HL-60/S4 (cell line): Measurements from ENCODE around the gene NUBPL.
"Not testable (repeated sequence)": the region's sequence is repeated elsewhere in the genome, so short reads cannot be mapped to it uniquely, and the experiment has no call there.

ENCODE experiments used
- in situ Hi-C: fragments of 300-500 bp; cut with MboI; formaldehyde crosslinking; loops from 2 replicates; pipeline ENCODE4 v1.14.3; 2022; ENCODE audit warnings: low sequenced_read_pairs

NUBPL gene

DNA sequence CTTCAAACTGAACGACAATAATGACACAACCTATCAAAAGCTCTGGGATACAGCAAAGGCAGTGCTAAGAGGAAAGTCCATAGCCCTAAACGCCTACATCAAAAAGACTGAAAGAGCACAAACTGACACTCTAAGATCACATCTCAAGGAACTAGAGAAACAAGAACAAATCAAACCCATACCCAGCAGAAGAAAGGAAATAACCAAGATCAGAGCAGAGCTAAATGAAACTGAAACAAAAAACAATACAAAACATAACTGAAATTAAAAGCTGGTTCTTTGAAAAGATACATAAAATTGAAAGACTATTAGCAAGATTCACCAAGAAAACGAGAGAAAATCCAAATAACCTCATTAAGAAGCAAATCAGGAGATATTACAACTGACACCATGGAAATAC, 306.9 kb downstream of the NUBPL start:
- in situ Hi-C loops, result not testable (repeated sequence)

DNA sequence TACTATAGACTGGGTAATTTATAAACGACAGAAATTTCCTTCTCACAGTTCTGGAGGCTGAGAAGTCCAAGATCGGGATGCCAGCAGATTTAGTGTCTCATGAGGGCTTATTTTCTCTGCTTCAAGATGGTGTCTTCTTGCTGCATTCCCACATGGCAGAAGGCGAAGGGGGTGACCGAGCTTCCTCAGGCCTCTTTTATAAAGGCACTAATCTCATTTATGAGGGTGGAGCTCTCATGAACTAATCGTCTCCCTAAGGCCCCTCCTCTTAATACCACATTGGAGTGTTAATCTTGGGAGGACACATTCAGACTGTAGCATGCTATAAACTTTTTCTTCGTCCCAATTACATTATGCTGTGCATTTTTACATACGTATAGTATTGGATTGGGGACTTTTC, 315.5 kb downstream of the NUBPL start:
- in situ Hi-C loops, result no loop called here

DNA sequence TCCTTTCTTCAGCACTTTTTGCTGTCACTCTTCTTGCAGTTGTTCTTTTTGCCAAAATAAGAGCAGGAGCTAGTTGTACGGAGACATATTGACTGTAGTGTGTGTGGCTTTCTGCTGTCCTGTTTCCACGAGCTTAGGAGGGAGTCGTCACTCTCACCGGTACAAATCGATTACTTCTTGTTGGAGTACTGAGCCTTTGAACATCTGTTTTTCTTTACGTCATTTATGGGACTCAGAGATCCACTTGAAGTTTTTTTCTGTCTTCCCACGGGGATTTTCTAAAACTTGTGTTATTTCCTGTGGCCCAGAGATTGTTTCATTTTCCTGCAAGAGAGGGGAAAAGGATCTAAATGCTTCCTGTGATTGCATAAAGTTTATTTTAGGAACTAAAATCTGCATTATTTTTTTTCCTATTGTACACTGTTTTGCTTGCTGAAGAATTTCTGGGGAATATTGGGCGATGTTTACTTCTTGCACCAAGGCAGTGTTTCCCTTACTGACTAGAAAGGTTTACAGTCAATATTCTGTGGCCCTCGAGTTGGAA, 316.1 kb downstream of the NUBPL start:
- in situ Hi-C loops, result no loop called here

DNA sequence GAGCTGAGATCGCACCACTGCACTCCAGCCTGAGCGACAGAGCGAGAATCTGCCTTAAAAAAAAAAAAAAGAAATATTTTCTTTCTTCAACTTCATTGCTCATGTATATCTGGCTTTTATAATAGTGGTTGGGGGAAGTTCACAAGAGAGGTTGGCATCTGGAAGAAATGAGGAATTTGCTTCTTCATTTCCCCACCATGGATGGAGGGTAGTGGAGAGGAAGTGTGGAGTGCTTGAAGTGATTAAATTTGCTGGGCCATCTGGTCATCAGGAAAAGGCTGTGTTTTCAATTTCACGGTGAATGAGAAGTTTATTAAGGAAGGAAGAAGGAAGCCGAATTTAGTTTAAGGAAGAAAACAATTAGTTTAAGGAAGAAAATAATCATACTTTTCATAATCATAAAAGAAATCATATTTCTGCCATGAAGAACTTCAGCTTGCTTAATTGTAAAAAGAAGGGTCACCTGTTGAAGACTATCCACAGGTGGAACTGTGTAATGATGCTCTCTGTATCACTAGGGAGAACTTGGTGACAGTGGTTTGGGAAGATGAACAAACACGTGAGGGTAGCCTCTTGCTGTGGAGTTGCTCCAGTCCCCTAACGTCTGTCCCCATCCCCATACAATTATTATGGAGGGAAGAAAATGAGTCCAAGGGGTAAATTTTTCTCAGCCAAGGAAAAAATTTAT, 318.6 kb downstream of the NUBPL start:
- in situ Hi-C loops, result no loop called here

DNA sequence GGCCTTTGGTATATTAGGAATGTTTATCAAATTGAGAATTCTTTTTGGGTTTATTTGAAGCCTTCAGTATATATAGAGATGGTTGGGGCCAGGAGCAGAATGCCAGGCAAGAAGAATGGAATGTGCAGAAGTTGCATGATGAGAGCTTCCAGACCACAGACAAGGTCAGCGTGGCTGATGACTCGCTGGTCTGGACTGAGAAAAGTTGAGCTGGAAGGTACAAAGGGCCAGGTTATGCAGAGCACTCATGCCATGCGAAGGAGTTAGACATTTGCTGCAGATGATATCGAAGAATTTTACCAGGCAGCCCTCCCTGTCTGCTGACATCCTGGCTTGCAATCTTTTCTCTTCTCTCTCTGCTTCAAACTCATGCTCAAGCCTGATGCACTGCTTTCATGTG, 319.7 kb downstream of the NUBPL start:
- in situ Hi-C loops, result no loop called here

DNA sequence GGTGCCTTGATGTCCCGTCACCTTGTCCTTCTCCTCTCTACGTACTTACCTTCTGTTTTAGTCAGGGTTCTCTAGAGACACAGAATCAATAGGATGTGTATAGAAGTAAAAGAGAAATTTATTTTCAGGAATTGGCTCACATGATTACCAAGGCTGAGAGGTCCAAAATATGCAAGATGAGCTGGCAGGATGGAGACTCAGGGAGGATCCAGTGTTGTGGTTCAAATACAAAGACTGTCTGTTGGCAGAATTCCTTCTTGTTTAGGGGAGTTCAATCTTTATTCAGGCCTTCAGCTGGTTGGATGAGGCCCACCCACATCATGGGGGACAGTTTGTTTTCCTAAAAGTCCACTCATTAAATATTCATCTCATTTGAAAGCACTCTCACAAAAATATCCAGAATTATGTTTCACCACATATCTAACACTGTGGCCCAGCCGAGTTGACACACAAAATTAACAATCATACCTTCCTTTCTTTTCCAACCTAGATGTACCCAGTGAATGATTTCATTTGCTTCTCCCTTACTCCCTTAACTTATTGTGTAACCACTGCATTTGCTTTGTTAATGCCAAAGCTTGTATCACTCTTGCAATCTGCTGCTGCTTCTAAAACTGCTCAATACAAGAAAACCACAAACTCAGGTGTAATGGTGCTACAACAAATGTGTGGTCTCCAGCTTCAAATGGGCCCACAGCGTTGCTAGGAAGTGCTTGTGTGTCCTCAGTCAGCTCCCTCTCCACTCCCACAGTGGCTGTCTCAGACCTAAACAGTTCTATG, 320.5 kb downstream of the NUBPL start:
- in situ Hi-C loops, result no loop called here

DNA sequence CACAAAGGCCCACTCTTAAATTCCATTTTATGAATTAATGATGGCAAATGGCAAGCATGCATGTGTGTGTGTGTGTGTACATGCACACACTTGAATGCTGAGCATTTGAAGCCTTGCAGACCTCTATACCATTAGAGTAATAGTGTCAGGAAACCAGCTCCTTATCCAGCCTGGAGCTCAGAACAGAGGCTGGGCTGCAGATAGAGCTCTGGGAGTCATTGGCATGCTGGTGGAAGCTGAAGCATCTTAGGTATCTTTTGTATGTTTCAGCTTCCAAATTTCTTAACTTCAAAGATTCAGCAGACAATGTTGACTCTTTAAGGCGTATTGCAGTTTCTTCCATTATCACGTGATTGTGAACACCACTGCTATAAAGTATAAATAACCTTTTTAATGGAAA, 323.0 kb downstream of the NUBPL start:
- in situ Hi-C loops, result no loop called here

DNA sequence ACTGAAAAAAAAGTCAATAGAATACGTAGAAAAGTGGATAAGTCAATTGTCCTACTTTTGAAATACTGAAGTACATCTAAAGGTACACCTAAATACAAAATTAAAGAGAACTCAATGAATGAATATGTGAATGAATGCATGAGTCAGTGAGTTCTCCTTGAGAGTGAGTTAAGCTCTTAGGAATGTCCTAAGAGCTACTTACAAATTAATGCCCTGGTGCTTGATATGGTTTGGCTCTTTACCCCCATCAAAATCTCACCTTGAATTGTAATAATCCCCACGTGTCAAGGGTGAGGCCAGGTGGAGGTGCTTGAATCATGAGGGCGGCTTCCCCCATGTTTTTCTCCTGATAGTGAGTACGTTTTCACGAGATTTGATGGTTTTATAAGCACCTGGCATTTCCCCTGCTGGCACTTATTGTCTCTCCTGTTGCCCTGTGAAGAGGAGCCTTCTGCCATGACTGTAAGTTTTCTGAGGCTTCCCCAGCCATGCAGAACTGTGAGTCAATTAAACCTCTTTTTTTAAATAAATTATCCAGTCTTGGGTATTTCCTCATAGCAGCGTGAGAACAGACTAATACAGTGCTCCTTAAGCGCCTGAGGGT, 323.7 kb downstream of the NUBPL start:
- in situ Hi-C loops, result no loop called here

DNA sequence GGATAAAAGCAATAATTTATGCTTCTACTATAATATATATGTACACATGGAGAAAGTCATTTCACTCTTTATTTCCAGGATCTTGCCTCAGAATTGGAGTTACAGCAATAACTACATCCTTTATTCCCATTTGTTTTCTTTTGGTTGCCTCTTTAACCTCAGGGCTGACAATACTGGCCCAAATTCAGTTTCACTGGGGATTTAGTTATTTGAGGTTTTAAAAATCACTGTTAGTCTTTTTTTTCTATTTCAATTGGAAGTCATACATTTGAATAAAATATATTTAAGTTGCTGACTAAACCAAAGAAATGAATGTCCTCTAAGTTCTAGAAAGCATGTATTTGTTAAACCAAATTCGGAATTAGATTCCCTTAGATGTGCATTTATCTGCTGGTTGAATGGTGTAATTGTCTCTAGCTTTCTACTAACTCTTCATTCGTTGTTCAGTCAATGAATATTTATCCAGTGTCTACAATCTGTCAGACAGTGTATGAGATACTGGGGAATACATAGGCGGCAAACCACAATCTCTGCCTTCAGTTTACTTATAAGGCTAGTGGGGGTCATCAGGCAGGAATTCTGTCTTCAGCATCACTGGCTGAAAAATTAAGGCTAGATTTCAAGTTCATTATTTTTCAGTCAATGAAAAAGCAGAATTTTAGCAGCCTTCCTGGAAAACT, 325.1 kb downstream of the NUBPL start:
- in situ Hi-C loops, result no loop called here

DNA sequence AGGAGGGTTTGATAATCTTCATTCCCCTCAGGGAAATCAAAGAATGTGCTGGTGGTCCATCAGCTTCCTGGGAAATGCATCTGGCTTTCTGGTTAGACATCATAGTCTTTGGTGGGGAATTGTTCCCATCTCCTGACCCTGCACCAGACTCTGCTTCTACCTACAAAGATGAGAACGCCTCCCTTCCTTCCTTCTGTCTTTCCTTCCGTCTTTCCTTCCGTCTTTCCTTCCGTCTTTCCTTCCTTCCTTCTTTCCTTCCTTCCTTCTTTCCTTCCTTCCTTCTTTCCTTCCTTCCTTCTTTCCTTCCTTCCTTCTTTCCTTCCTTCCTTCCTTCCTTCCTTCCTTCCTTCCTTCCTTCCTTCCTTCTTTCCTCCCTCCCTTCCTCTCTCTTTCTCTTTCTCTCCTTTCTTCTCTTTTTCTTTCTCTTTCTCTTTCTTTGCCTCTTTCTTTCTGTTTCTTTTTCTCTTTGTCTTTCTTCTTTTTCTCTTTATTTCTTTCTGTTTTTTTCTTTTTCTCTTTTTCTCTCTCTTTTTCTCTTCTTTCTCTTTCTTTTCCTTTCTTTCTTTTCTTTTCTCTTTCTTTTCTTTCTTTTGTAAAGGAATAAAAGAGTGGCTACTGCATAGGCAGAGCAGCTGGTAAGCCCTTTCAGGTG, 326.9 kb downstream of the NUBPL start:
- in situ Hi-C loops, result no loop called here

DNA sequence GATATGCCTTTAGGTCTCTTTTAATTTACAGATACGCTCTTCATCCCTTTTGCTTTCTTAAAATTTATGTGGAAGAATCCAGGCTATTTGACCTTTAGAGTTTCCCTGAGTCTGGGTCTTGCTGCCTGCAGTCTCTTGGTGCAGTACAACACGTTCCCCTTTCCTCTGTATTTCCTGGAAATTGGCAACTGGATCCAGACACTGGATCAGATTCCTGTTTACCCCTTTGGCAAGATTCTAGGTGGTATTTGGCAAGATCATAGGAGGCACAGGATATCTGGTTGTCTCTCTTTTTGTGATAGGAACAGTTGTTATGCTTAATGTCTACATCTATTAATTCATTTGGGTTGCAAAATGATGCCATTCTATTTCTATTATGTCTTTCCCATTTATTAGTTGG, 328.1 kb downstream of the NUBPL start:
- in situ Hi-C loops, result no loop called here

DNA sequence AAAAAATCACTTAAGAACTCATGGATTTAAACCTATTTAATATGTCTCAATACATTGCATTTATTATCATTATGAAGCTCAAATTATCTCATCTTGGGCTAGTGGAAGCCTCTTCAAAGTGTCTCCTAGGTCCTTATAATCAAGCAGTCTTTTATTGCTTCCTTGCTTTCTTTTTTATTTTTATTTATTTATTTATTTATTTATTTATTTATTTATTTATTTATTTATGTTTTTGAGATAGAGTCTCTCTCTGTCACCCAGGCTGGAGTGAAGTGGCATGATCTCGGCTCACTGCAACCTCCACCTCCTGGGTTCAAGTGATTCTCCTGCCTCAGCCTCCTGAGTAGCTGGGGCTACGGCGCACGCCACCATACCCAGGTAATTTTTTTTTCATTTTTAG, 329.0 kb downstream of the NUBPL start:
- in situ Hi-C loops, result not testable (repeated sequence)

DNA sequence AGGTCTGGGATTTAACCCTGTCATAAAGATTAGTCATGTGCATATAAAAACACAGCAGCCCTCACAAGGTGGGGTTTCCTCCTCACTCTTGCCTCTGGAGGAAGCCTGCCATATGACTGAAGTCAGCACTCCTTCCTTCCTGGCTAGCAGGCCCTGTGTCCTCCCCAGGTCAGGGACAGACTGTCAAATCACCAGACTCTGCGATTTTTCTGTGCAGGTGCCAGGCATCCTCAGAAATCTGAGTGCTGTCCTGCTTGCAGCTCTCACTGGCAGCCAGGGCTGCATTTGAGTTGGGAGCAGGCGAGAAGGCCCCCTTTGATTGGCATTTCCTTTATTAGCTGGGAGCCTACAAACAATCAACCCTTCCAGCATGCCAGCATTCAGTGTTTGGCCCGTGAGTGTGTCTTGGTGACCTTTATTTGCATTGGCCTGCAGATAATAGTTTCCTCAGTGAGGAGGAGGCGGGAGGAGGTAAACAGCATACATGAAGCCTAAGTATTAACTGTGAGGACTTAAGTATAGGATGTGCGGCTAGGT, 332.1 kb downstream of the NUBPL start:
- in situ Hi-C loops, result no loop called here

DNA sequence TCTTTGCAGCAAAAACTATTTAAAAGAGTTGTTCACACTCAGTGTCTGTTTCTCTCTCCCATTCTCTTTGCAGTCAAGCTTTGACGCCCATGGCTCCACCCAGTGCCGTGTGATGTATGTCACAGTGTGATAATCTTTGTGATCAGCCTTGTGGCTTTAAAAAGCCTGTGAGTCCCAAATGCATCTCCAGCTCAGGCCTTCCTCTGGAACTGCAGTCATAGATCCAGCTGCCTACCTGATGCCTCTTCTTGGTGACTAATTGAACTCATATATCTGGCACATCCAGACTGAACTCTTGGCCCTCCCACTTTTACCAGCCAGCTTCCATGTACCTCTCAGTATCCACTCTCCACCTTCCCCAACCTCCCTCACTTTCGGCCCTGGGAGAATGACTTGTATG, 333.1 kb downstream of the NUBPL start:
- in situ Hi-C loops, result no loop called here

DNA sequence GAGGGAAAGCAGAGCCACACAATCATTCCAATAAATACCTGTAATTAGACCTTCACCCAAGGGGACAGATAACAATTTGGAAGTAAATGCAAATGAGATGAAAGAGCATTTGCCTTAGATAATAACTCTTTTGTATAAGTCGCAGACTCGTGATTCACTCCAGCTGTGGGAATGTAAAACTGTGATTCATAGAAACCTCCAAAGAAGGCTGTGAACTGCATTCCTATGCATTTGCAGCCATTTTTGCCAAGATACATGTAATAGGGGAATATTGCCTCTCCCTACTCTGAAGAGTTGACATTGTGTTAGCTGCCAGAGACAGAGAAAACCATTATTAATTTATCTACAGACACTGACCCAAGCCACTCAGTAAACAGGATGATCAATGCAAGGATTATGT, 334.0 kb downstream of the NUBPL start:
- in situ Hi-C loops, result no loop called here

DNA sequence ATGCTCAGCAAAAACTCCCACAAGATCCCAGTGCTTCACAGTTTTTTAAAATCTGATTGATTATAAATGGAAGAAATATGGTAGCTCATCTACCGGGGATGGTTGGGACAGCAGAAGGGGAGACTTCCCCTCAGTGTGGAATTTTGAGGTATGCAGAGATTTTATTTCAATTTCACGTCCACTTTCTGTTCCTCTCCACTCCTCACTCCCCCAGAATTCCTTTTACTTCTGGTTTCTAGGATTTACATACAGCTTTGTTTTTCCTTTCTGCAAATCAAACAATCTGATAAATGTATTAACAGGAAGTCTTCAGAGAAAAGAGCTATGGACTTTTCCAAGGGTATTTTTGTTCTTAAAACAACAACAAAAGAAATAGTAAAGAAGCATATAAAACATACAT, 334.4 kb downstream of the NUBPL start:
- in situ Hi-C loops, result no loop called here

DNA sequence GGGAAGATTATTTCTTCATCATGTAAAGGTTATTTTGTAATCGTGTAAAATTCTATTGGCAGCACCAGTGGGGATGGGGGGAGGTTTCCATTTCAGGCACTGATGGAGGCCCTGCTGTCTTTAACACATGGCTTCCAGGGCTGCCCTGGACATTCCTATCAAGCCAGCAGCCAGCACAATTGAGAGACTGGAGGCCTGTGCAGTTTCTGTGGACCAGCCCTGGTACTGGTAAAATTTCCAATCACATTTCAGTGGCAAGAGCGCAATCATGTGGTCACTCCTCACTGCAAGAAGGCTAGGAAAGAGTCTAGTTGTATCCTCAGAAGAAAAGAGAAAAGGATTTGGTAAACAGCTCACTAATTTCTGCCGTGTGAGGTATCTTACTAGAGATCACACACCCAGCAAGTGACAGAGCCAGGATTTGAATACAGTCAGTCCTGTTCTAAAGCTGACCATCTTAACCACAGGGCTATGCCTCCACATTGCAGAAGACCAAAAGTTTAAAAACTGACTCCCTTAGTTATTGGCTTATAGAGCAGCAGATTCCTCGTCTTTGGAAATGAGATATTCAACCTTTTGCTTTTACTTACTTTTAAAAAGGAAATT, 336.5 kb downstream of the NUBPL start:
- in situ Hi-C loops, result no loop called here

DNA sequence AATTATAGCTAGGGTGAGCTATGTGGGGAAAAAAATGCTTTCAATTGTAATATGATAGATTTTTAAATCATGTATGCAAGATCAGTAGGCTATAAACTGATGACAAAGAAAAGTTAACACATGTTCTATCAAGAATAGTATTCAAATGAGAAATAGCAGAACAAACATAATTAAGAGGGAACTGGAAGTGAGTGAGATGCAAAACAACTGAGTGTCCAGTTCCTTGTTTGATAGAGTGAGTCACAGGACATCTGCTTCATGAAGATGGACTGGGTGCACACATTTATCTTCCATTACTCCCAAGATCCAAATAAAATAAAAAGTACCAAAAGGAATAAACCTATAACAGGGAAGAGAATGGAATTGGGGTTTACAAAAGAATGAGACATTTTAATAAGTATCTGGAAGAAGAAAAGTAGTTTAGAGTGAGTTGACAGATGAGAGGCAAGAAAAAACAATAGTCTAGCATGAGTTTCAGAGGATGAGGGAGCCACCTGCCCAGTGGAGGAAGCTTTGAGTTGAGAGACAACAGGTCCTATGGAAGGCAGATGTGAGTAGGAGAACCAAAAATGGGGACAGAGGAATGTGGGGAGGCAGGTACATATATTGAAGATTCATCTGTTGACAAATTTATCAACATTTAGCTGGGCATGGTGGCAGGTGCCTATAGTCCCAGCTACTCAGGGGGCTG, 337.8 kb downstream of the NUBPL start:
- in situ Hi-C loops, result no loop called here

DNA sequence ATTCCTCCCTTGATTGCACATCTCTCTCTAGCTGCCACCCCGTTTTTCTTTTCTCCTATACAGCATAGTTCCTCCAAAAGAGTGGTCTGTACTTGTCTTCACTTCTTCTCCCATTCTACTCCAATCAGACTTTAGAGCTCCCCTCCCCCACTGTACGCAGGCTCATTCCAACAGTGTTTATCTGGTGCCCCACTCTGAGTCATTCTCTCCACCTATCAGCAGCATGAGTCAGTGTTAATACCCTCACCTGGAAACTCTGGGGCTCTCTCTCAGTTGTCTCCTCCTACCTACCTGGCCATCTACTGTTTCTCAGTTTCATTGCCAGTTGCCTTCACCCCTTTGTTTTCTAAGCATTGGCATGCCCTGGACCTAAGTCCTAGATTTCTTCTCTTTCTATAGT, 340.8 kb downstream of the NUBPL start:
- in situ Hi-C loops, result no loop called here
